ENCODE measurements around the gene ACTG2. TPM values are rescaled to one million over a fixed set of nuclear protein-coding genes. Genes with fewer than 3 reads are reported as not detected.
"Not testable (repeated sequence)": the region's sequence is repeated elsewhere in the genome, so short reads cannot be mapped to it uniquely, and the experiment has no call there.

Gene ACTG2
- total and polyA plus RNA-seq, 10 donors: 0.60 to 17.6 (median 4.3) TPM

DNA sequence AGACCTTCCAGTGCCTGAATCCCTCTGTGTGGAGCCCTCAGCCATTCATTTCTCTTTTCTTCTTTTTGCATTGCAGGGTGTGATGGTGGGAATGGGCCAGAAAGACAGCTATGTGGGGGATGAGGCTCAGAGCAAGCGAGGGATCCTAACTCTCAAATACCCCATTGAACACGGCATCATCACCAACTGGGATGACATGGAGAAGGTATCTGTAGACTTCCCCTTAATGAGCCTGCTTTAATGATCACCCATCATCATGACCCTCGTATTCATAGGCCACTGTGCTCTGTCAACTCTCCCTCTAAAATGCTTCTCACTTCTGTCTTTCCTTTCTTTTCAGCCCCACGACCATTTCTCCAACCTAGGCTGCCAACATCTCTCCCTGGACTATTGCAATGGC lies 9.5 kb downstream of the ACTG2 start:
- no peak for DNase-seq
- Histone ChIP-seq H3K27me3 (replicated peaks in 1 of 7) (no peaks in the 10 kb centered on the region), H3K4me3 (no peak overlapping the region), H3K9me3 (no peaks in the 10 kb centered on the region), H3K27ac (no peak overlapping the region), H3K4me1 (peaks cover 0 to 3% (median 0%) of the 10 kb centered on the region in 6 donors), H3K36me3 (no peaks in the 10 kb centered on the region)
- TF ChIP-seq, protein P1, sequence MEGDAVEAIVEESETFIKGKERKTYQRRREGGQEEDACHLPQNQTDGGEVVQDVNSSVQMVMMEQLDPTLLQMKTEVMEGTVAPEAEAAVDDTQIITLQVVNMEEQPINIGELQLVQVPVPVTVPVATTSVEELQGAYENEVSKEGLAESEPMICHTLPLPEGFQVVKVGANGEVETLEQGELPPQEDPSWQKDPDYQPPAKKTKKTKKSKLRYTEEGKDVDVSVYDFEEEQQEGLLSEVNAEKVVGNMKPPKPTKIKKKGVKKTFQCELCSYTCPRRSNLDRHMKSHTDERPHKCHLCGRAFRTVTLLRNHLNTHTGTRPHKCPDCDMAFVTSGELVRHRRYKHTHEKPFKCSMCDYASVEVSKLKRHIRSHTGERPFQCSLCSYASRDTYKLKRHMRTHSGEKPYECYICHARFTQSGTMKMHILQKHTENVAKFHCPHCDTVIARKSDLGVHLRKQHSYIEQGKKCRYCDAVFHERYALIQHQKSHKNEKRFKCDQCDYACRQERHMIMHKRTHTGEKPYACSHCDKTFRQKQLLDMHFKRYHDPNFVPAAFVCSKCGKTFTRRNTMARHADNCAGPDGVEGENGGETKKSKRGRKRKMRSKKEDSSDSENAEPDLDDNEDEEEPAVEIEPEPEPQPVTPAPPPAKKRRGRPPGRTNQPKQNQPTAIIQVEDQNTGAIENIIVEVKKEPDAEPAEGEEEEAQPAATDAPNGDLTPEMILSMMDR (IDR thresholded peaks at IDR 0.05 in 8 of 11, conservative IDR thresholded peaks at IDR 0.05 in 3 of 11): no peak
- TF ChIP-seq POLR2AphosphoS5 (IDR thresholded peaks at IDR 0.05) (no peak), POLR2A (IDR thresholded peaks at IDR 0.05) (no peak)
- WGBS, 5 donors: 77 to 89% (median 84%) methylated on average over 4 of the region's 4 CpGs
- intact Hi-C loops (cut with DNase I; ENCODE audit: low total_unique reads): no loop called here

DNA sequence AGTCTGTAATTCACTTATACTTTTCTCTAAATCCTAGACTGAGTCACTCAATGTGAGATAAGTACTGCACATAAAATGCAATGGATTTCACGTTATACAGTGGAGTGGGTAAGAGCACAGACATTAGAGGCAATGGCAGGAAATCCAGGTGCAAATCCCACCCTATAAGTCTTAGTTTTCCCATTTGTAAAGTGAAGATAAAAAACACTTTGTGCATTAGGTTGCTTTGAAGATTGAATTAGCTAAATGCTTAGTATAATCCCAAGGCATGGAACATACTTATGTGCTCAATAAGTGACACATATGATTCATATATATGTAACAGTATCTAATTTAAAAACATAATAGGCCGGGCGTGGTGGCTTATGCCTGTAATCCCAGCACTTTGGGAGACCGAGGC lies 10.5 kb downstream of the ACTG2 start:
- H3K4me1 ChIP-seq: peaks cover 0 to 9% (median 3%) of the 10 kb centered on the region in 6 donors
- H3K4me3 ChIP-seq: no peak overlapping the region
- TF ChIP-seq POLR2A (IDR thresholded peaks at IDR 0.05): no peak
- no peak for TF ChIP-seq POLR2AphosphoS5 (IDR thresholded peaks at IDR 0.05)
- TF ChIP-seq, protein P1 (IDR thresholded peaks at IDR 0.05 in 8 of 11, conservative IDR thresholded peaks at IDR 0.05 in 3 of 11): no peak
- H3K36me3 ChIP-seq: no peaks in the 10 kb centered on the region
- H3K27me3 ChIP-seq (replicated peaks in 1 of 7): no peaks in the 10 kb centered on the region
- H3K9me3 ChIP-seq: no peaks in the 10 kb centered on the region
- intact Hi-C loops (cut with DNase I; ENCODE audit: low total_unique reads): no loop called here
- WGBS, 5 donors: 87 to 96% (median 95%) methylated on average over 4 of the region's 4 CpGs
- no peak for DNase-seq
- H3K27ac ChIP-seq: no peak overlapping the region

DNA sequence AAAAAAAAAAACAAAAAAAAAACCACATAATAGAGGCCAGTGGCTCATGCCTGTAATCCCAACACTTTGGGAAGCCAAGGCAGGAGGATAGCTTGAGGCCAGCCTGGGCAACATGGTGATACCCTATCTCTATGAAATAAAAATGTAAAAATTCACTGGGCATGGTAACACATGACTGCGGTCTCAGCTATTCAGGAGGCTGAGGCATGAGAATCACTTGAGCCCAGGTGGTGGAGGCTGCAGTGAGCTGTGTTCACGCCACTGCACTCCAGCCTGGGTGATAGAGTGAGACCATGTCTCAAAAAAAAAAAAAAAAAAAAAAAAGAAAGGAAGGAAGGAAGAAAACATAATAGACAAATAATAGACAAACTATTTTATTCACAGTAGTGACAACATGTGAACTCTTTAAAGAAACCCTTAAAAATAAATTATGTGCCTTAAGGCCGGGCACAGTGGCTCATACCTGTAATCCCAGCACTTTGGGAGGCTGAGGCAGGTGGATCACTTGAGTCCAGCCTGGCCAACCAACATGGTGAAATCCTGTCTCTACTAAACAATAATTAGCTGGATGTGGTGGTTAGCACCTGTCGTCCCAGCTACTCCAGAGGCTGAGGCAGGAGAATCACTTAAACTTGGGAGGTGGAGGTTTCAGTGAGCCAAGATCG lies 11.3 kb downstream of the ACTG2 start:
- H3K27me3 ChIP-seq (replicated peaks in 1 of 7); H3K4me1 ChIP-seq; H3K27ac ChIP-seq; H3K9me3 ChIP-seq; H3K4me3 ChIP-seq; intact Hi-C loops (cut with DNase I; ENCODE audit: low total_unique reads); DNase-seq; H3K36me3 ChIP-seq: not testable (repeated sequence)
- WGBS, 5 donors: 90 to 96% (median 94%) methylated on average over 5 of the region's 5 CpGs

DNA sequence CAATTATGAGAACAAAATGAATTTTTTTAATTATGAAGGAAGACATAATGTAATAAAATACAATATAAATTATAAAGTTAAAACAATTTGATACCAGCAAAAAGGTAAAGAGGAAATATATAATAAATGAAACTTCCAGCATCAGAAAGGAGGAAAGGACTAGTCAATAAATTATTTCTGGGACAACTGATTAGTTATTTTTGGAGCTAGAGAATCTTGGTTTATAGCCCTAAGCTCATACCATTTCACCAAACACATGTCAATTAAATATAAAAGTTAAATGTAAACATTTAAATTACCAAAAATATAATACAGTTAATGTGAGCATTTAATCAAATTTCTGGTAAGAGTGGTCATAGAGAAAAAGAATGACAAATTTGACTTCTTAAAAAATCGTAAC lies 12.1 kb downstream of the ACTG2 start:
- DNase-seq: no peak
- Histone ChIP-seq H3K4me3 (no peak overlapping the region), H3K4me1 (peaks cover 0 to 9% (median 3%) of the 10 kb centered on the region in 6 donors), H3K27ac (no peak overlapping the region), H3K9me3 (no peaks in the 10 kb centered on the region), H3K36me3 (no peaks in the 10 kb centered on the region), H3K27me3 (replicated peaks in 1 of 7) (no peaks in the 10 kb centered on the region)
- WGBS, 5 donors: 82 to 94% (median 90%) methylated on average over 1 of the region's 1 CpG
- no peak for TF ChIP-seq POLR2AphosphoS5 (IDR thresholded peaks at IDR 0.05)
- no peak for TF ChIP-seq POLR2A (IDR thresholded peaks at IDR 0.05)
- TF ChIP-seq, protein P1 (IDR thresholded peaks at IDR 0.05 in 8 of 11, conservative IDR thresholded peaks at IDR 0.05 in 3 of 11): no peak
- intact Hi-C loops (cut with DNase I; ENCODE audit: low total_unique reads): no loop called here

Data from spleen (tissue), 11 donors.